GM20431 (cell line): ENCODE results near the gene FSIP1.

Experiments
- in situ Hi-C: fragments of 300-500 bp; cut with MseI, MboI; formaldehyde crosslinking; loops from one replicate; pipeline ENCODE4 v1.15.0; 2020; ENCODE audit warnings: low sequenced_read_pairs; ENCODE audit not compliant: unreplicated experiment

The FSIP1 gene

DNA sequence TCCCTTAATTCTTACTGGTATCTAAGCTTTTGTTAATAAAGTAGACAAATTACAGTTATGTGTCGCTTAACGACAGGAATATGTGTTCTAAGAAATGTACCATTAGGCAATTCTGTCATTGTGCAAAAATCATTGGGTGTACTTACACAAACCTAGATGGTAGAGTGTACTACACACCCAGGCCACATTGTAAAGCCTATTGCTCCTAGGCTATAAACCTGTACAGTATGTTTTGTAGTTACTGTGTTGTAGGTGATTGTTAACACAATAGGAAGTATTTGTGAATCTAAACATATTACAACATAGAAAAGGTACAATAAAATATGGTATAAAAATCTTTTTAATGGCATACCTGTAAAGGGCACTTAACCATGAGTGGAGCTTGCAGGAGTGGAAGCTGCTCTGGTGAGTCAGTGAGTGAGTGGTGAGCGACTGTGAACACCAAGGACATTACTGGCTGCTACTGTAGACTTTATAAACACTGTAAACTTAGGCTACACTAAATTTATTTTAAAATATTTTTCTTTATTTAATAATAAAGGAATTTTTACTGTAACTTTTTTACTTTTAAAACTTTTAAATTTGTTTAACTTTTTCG lies 47.4 kb downstream of the FSIP1 start:
- in situ Hi-C loops: no loop called here

DNA sequence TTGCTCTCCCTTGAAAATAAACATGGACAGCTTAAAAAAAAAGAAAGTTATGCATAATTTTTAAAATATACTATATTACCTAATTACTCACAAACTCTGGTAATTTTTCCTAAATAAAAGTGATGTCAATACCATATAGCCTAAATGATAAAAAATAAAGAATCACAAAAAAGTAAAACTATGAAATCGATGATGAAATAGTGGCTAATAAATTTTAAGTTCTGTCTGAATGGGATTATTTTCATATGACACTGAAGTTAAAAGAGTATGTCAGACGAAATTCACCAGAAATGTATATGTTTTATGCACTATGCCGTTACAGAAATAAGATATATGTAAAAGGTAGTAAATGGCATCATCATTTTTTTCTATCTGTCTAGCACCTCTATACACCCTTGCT lies 51.4 kb downstream of the FSIP1 start:
- in situ Hi-C loops: no loop called here

DNA sequence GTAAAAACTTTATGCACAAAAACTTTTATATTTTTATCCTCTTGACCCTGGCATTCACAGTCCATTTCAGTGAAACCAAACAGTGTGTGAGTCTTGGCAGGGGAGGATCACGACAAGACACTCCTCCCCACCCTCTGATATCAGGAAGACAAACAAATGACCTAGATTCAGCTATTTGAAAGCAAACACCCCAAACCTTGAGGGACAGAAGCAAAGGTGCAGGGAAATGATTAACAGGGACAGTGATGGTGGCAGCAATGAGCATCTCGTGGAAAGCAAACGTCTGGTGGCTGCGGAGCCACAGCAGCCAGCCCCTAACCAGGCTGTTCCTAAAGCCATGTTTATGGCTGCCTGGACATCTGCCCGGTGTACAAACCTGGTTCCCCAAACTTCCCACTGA lies 52.1 kb downstream of the FSIP1 start:
- in situ Hi-C loops: no loop called here

DNA sequence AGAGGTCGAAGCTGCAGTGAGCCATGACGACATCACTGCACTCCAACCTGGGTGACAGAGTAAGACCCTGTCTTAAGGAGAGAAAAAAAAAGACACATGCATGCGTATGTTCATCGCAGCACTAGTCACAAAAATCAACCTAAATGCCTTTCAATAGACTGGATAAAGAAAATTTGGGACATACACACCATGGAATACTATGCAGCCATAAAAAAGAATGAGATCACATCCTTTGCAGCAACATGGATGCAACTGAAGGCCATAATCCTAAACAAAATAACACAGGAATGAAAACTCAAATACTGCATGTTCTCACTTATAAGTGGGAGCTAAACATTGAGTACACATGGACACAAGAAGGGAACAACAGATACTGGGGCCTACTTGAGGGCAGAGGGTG lies 53.1 kb downstream of the FSIP1 start:
- in situ Hi-C loops: no loop called here

DNA sequence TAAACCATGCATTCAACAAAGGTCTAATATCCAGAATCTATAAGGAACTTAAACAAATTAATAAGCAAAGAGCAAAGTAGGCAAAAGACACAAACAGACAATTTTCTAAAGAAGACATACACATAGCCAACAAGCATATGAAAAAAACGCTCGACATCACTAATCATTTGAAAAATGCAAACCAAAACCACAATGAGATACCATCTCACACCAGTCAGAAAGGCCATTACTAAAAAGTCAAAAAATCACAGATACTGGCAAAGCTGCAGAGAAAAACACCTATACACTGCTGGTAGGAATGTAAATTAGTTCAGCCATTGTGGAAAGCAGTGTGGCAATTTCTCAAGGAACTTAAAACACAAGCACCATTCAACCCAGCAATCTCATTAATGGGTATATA lies 53.8 kb downstream of the FSIP1 start:
- in situ Hi-C loops: no loop called here

DNA sequence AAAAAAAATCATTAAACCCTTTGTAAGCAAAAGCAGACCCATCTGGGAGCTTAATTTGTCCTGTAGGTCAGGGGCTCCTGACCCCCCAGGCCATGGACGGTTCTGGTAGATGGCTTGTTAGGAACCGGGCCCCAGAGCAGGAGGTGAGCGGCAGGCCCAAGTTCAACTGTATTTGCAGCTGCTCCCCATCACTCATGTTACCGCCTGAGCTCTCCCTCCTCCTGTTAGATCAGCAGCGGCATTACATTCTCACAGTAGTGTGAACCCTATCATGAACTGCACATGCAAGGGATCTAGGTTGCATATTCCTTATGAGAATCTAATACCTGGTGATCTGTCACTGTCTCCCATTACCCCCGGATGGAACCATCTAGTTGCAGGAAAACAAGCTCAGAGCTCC lies 60.7 kb downstream of the FSIP1 start:
- in situ Hi-C loops: no loop called here

DNA sequence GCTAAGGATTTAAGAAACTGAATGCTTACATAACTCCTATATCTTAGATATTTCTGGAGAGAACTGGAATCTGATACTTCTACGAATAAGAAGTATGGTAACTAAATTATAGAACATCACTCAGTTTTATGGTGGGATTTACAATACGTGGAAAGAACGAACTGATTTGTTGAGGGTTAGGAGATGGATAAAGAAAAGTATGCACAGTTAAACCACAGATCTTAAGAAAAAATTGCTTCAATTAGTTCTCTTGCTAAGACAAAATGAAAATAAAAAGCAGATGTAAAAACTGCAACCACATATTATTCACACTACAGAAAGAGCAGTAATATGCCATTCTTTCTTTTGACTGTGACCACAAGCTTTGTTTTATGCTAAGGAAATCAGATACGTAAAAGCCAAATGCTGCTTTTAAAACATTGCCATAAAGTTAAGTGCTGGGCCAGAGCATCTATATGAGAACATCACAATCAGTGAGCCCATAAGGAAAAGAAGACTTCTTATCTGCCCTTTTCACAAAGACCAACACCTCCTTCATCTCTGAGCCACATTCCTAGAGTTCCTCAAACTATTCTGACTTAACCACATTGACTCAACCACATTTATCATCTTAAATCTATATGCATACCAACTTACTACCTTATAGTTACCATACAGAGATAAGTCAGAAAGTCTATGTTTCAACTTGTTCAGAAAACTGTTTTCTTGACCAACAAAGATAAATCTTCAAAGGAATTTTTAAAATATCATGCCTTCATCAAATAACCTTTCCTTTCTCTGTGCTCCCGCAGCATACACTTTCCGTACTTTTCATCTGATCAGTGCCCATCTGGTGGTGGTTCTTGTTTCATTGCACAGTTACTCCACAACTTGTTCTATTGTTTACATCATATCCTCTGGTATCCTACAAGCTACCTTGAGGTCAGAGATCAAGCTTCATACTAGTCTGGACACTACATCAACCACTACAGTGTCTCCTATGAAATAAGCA lies 61.7 kb downstream of the FSIP1 start:
- in situ Hi-C loops: no loop called here

DNA sequence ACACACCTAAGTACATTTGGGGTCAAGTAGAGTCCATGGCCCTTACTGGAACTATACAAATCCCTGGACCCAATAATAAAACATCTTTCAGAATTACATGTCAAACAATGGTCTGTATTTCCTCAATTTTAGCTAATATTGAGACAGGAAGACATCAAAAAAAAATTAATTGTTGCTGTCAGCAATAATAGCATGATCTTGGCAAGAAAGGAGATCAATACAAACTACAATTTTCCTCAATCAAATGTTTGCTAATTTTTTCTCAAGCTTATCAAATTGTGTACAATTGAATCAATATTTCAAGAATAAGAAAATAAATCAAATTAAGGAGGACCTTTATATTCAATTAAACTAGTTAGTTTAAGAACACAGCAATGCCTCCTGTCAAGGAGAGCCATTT lies 62.6 kb downstream of the FSIP1 start:
- in situ Hi-C loops: no loop called here

DNA sequence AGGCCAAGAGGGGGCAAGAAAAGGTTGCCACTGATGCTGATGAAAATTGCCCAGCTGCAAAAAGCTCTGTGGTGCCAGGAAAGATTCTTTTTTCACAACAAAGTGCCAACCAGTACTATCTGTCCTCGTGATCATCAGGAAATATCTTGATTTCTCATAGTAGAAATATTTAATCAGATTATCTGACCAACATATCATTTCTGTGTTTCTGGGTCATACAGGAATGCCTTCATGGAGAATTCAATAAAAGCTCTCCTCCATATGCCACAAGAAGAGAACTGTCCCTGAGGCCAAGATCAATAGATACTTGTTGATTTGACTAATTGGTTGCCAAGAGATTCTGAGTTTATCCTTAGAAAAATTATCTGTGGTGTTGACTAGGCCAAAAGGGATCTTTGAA lies 63.5 kb downstream of the FSIP1 start:
- in situ Hi-C loops: no loop called here

DNA sequence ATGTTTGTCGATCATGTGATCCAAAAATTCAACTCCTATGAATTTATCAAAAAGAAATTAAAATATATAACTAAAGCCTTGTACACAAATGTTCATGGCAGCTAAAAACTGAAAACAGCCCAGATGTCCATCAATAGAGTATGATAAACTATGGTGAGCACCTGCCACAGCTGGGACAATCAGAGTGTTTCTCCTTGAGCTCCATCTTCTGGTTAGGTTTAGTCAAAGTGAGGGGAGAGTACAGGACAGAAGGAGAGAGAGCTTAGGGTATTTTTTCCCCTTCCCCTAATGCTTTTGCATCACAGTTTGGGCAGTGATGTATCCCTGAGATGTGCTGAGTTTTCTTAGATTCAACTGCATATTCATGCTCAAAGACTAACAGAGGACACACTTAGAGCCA lies 65.5 kb downstream of the FSIP1 start:
- in situ Hi-C loops: no loop called here

DNA sequence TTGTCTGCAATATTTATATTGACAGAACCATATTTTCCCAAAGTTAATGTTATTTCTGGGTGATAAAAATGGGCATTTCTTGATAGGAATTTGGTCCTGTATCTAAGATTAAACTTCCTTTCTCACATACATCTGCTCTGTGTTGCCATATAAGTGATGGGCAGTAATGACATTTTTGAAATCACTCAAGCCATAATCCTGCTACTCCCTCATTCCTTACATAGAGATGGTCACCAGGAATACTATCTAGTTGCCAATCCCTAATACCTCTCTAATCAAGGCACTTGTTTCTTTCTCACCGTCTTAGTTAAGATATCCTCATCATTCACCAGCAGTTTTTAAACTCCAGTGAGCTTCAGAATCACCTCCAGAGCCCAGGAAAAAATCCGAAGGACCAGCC lies 68.4 kb downstream of the FSIP1 start:
- in situ Hi-C loops: no loop called here

DNA sequence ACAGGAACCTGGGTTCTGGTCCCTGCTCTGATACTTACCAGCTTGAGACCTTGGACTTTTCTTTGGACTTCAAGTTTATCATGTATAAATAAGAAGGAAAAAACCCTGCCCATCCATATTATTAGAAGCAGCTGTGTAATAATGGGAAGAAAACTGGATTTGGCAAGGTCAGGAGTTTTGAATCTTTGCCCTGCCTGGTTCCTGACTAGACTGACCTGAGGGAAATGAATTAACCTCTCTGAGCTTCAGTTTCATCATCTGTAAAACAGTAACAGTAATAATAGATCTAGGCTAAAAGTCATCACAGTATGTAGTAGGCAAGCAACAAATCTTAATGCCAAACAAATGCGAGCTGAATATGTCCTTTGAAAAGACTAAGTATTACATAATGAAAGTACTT lies 68.8 kb downstream of the FSIP1 start:
- in situ Hi-C loops: no loop called here

DNA sequence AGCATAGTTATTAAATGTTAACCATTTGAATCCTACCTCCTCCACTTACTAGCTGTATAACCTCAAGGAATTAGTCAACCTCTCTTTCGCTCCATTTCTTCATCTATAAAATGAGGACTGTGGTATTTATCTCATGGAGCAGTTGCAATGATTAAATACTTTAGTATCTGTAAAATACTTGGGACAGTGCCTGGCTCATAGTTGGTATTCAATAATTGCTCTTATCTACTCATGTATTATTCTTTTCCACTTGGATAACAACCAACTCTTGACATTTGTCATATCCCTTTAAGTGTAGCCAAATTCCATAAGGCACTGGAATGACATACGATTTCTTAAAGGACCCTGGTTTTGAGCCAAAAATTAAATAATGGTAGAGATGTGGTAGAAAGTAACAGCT lies 72.0 kb downstream of the FSIP1 start:
- in situ Hi-C loops: no loop called here

DNA sequence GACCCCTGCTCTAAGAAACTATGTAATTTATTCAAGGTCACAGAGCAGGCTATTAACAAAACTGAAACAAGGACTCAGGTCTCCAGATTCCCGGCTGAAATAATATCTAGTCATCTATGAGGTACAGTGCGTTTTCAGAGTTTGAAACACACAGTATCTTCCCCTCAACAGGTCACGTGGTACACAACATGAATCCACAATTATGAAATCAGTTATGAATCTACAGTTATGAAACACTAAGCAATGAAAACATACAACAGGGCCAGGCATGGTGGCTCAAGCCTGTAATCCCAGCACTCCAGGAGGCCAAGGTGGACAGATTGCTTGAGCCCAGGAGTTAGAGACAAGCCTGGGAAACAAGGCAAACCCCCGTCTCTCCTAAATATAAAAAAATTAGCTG lies 72.7 kb downstream of the FSIP1 start:
- in situ Hi-C loops: no loop called here

DNA sequence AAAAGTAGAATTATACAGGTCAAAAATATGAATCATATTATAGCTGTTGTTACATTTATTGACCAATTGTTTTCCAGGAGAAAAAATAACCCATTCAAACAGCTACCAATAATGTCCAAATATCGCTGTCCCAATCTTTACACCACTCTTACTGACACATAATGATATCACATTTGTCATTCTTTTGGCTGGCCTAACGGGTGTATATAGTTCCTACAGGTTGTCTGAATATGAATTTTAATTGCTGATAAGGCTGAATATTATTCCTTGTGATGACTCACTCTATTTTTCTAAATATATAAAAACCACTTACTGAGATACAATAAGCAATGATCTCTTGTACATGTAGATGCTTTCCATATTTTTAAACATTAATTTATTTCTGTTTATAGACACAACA lies 76.4 kb downstream of the FSIP1 start:
- in situ Hi-C loops: no loop called here

DNA sequence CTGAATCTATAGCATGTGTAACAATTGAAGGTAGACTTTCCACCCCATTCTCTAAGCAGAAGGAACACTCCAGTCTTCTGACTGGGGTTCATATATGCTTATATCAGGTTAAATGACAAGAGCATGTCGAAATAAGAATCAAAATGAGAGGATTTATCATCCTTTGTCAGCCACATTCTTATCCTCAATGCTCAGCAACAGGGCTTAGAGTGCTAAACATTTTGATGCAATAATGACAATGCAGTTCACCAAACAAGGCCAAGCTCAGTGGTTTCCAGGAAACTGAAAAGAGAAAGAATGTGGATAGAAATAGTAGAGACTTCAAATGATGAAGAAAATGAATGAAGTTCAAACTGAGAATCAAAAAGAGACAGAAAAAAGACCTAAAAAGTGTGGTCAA lies 78.0 kb downstream of the FSIP1 start:
- in situ Hi-C loops: no loop called here

DNA sequence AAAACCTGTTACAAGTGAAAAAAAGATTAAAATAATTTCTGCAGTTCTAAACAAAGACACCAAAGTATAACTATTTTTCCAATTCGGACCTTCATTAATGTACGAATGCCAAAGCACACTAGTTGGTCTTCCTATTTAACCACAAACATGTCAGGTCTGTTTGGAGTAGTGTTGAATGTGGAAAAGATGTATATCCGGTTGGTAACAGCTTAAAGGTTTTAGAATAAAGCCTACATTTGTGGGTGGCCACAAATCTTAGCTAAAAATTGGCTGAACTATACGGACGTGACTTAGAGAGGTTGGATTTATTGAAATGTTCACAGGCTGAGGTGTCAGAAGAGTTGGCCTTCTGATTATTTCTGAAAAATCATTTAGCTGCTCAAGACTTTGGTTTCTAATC lies 78.4 kb downstream of the FSIP1 start:
- in situ Hi-C loops: no loop called here

DNA sequence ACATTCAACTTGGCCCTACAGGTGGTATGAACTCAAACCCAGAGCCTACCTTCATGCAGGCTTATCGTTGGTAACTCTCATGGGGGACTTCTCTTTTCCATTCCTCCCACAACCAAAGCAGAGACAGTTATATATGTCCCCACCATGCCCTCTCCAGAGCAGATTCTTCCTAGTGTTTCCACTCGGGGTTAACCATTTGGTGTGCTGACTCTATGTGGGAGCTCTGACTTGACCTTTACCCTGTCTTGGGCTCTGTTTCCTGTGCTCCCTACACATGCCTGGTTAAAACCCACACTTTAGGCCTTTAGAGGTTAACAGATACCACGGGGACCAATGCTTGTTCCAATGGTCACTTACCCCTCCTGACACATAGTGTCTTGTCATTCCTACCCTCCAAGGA lies 80.7 kb downstream of the FSIP1 start:
- in situ Hi-C loops: no loop called here

DNA sequence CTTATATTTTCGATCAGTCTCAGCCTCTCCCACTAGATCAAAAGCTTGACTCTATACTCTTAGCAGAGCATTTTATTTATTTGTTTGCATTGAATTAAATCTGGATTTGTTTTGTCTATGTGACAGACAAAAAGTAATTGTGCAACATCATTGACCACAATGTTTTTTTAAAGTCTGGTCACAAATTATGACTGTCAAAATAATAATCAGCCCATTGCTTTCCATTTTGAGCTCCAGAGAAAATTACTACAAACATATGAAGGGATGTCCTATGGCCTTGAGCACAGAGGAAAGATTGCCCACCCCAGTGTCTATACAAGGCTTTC lies 82.3 kb downstream of the FSIP1 start:
- in situ Hi-C loops: no loop called here

DNA sequence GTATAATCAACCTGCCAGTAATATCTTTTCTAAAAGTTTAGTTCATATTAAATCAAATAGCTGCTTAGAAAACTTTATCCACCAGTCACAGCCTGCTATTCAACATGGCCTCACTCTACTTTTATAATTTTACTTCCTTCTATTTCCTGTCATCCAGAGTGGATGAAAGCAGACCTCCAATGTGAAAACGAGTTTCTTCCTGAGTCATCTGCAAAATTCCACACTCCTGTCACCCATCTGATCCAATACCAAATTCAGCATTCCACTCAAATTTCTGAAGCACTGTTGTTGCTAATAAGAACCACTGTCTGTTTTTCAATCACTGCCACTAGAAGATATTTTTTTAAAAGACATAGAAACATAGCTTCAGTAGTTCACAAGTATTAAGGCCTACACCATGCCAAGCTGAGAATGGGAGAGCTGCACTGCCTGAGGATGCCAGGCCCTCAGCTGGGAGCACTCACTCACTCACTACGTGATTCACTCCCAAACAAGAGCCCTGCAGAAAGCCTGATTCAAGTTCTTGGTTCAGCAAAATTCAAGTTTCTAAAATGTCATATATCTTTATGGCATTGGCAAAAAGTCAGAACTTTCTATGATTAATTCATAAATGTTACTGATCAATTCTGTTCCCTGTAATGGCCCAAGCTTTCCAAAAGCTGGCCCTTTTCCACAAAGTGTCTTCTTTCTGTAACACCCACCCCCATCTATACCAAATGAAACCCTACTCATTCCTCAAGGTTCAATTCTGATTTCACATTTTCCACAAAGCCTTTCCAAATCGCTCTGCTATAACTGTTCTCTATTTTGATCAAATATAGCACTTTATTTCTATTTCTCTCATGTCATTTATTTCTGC lies 82.9 kb downstream of the FSIP1 start:
- in situ Hi-C loops: no loop called here
